ENCODE data around the gene WDR3.
"Not testable (repeated sequence)": the region's sequence is repeated elsewhere in the genome, so short reads cannot be mapped to it uniquely, and the experiment has no call there.

WDR3 gene

GRCh38 chr1:117902944-117903343 lies 26.6 kb upstream of the WDR3 start:
- no peak for TF ChIP-seq Cebpa-rat (IDR thresholded peaks at IDR 0.05)
- Histone ChIP-seq H3K27ac (no peak overlapping the region), H3K27me3 (no peaks in the 10 kb centered on the region; a peak in 1 of 22 replicates), H3K9ac (no peak overlapping the region), H4K20me1 (no peaks in the 10 kb centered on the region), H3K4me2 (no peak overlapping the region), H3K9me3 (replicated peaks in 1 of 11) (no peaks in the 10 kb centered on the region), H3K36me3 (peaks cover 76 to 100% (median 86%) of the 10 kb centered on the region in 11 experiments), H3K4me3 (no peak overlapping the region), H3K4me1 (no peaks in the 10 kb centered on the region)

GRCh38 chr1:117904485-117904884 lies 25.1 kb upstream of the WDR3 start:
- Histone ChIP-seq H4K20me1 (no peaks in the 10 kb centered on the region), H3K9me3 (replicated peaks in 1 of 11) (no peaks in the 10 kb centered on the region), H3K27me3 (no peaks in the 10 kb centered on the region; a peak in 1 of 22 replicates), H3K9ac (no peak overlapping the region), H3K4me1 (no peaks in the 10 kb centered on the region), H3K4me2 (no peak overlapping the region), H3K36me3 (peaks cover 73 to 100% (median 82%) of the 10 kb centered on the region in 11 experiments), H3K27ac (no peak overlapping the region), H3K4me3 (no peak overlapping the region)
- TF ChIP-seq Cebpa-rat (IDR thresholded peaks at IDR 0.05), result no peak

DNA sequence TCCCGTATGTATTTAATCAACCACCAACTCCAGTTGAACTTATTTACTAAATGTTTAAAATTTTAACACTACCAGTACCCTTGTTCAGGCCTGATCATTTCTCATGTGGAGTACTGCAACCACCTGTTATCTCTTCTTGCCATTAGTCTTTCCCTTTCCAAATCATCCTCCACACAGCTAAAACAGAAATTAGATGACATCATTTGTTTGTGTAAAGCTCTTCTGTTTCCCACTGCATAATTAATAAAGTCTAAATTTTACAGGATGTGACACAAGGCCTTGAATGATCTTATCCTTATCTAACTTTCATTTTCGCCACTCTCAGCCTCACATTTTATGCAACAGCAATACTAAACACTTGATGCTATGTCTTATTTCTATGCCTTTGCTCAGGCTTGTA lies 24.5 kb upstream of the WDR3 start:
- no peaks in the 10 kb centered on the region for H3K9me3 ChIP-seq (replicated peaks in 1 of 11)
- H4K20me1 ChIP-seq, result no peaks in the 10 kb centered on the region
- H3K4me3 ChIP-seq, result no peak overlapping the region
- peaks cover 77 to 100% (median 86%) of the 10 kb centered on the region in 11 experiments for H3K36me3 ChIP-seq
- H3K27ac ChIP-seq, result no peak overlapping the region
- no peaks in the 10 kb centered on the region; a peak in 1 of 22 replicates for H3K27me3 ChIP-seq
- no peak overlapping the region for H3K9ac ChIP-seq
- no peak overlapping the region for H3K4me2 ChIP-seq
- no peaks in the 10 kb centered on the region for H3K4me1 ChIP-seq
- TF ChIP-seq Cebpa-rat (IDR thresholded peaks at IDR 0.05), result no peak

- H3K9ac ChIP-seq, result no peak overlapping the region
- H4K20me1 ChIP-seq, result peaks cover 0 to 5% (median 0%) of the 10 kb centered on the region in 11 experiments; a peak in 3 of 22 replicates
- no peaks in the 10 kb centered on the region for H3K9me3 ChIP-seq (replicated peaks in 1 of 11)
- H3K4me1 ChIP-seq, result no peaks in the 10 kb centered on the region
- peaks cover 86 to 100% (median 92%) of the 10 kb centered on the region in 11 experiments for H3K36me3 ChIP-seq
- H3K27ac ChIP-seq, result no peak overlapping the region
- no peak overlapping the region for H3K4me2 ChIP-seq
- H3K27me3 ChIP-seq, result no peaks in the 10 kb centered on the region
- no peak overlapping the region for H3K4me3 ChIP-seq
- no peak for TF ChIP-seq Cebpa-rat (IDR thresholded peaks at IDR 0.05)
These were observed 18.5 kb upstream of the WDR3 start for GRCh38 chr1:117911051-117911450.

GRCh38 chr1:117919376-117919775 lies 10.2 kb upstream of the WDR3 start:
- Histone ChIP-seq H3K27me3 (no peaks in the 10 kb centered on the region), H3K4me1 (no peaks in the 10 kb centered on the region), H3K9ac (no peak overlapping the region), H3K4me3 (no peak overlapping the region), H3K27ac (no peak overlapping the region), H3K4me2 (no peak overlapping the region), H3K9me3 (replicated peaks in 1 of 11) (0 out of 22 replicates have a peak, but pooled peaks cover 0 to 4% (median 0%) of the 10 kb centered on the region in 11 experiments), H3K36me3 (peaks cover 49 to 76% (median 58%) of the 10 kb centered on the region in 11 experiments), H4K20me1 (peaks cover 0 to 36% (median 0%) of the 10 kb centered on the region in 11 experiments; a peak in 10 of 22 replicates)
- TF ChIP-seq Cebpa-rat (IDR thresholded peaks at IDR 0.05), result no peak

GRCh38 chr1:117921991-117922390 lies 7.5 kb upstream of the WDR3 start:
- peaks cover 0 to 19% (median 0%) of the 10 kb centered on the region in 10 experiments; a peak in 3 of 20 replicates for H3K4me1 ChIP-seq
- H3K4me3 ChIP-seq, result no peak overlapping the region
- H3K9ac ChIP-seq, result no peak overlapping the region
- peaks cover 0 to 60% (median 4%) of the 10 kb centered on the region in 11 experiments; a peak in 11 of 22 replicates for H4K20me1 ChIP-seq
- no peak overlapping the region for H3K27ac ChIP-seq
- 0 out of 22 replicates have a peak, but pooled peaks cover 0 to 4% (median 0%) of the 10 kb centered on the region in 11 experiments for H3K9me3 ChIP-seq (replicated peaks in 1 of 11)
- H3K27me3 ChIP-seq, result no peaks in the 10 kb centered on the region
- no peak overlapping the region for H3K4me2 ChIP-seq
- peaks cover 26 to 59% (median 32%) of the 10 kb centered on the region in 11 experiments for H3K36me3 ChIP-seq
- no peak for TF ChIP-seq Cebpa-rat (IDR thresholded peaks at IDR 0.05)

- H3K4me2 ChIP-seq, H3K4me3 ChIP-seq: not testable (repeated sequence)
- H3K36me3 ChIP-seq, result peaks cover 19 to 52% (median 25%) of the 10 kb centered on the region in 11 experiments
These were observed 6.8 kb upstream of the WDR3 start for GRCh38 chr1:117922717-117923116.

GRCh38 chr1:117925981-117926380 lies 3.6 kb upstream of the WDR3 start:
- TF ChIP-seq Cebpa-rat (IDR thresholded peaks at IDR 0.05), result no peak
- peaks cover 0 to 21% (median 0%) of the 10 kb centered on the region in 11 experiments; a peak in 7 of 22 replicates for H3K36me3 ChIP-seq
- H3K27ac ChIP-seq, result no peak overlapping the region
- peak overlapping the region in 3 of 11 experiments; percentile 6 to 23 (median 12); a peak in 3 of 22 replicates for H3K4me2 ChIP-seq
- peaks cover 3 to 67% (median 17%) of the 10 kb centered on the region in 11 experiments; a peak in 18 of 22 replicates for H4K20me1 ChIP-seq
- H3K9ac ChIP-seq, result no peak overlapping the region
- H3K4me1 ChIP-seq, result peaks cover 13 to 40% (median 19%) of the 10 kb centered on the region in 10 experiments
- no peak overlapping the region for H3K4me3 ChIP-seq
- H3K9me3 ChIP-seq (replicated peaks in 1 of 11), result 0 out of 22 replicates have a peak, but pooled peaks cover 0 to 4% (median 0%) of the 10 kb centered on the region in 11 experiments
- no peaks in the 10 kb centered on the region for H3K27me3 ChIP-seq

More at GRCh38 chr1:117922717-117923116, 6.8 kb upstream of the WDR3 start:
- not testable (repeated sequence) for H3K9me3 ChIP-seq (replicated peaks in 1 of 11); H3K9ac ChIP-seq; H3K27ac ChIP-seq; H3K27me3 ChIP-seq
- Histone ChIP-seq H4K20me1 (peaks cover 0 to 67% (median 4%) of the 10 kb centered on the region in 11 experiments; a peak in 11 of 22 replicates), H3K4me1 (peaks cover 0 to 26% (median 3%) of the 10 kb centered on the region in 10 experiments; a peak in 13 of 20 replicates)

- Histone ChIP-seq H3K27me3 (no peaks in the 10 kb centered on the region), H3K4me1 (peaks cover 26 to 57% (median 44%) of the 10 kb centered on the region in 10 experiments), H3K4me2 (peak overlapping the region; percentile 80 to 98 (median 91)), H3K9me3 (replicated peaks in 1 of 11) (no peaks in the 10 kb centered on the region), H3K9ac (peak overlapping the region; percentile 72 to 87 (median 82)), H3K36me3 (peaks cover 7 to 31% (median 19%) of the 10 kb centered on the region in 11 experiments), H3K27ac (peak overlapping the region; percentile 55 to 83 (median 74)), H3K4me3 (peak overlapping the region; percentile 82 to 97 (median 89)), H4K20me1 (peaks cover 19 to 72% (median 43%) of the 10 kb centered on the region in 11 experiments; a peak in 20 of 22 replicates)
- TF ChIP-seq Cebpa-rat (IDR thresholded peaks at IDR 0.05), result no peak
These were observed 627 bp upstream of the WDR3 start for GRCh38 chr1:117928881-117929342.

All from BLaER1 treated with 17β-estradiol and CSF1 and Interleukin-3, amounts not matched to agents 10 nM and 100 nM (cell line).